ENCODE measurements around the gene EID2B.

EID2B gene

GRCh38 chr19:39532233-39533002 lies at the start of gene EID2B:
Gene EID2B, minus strand, starts transcription at chr19:39532852. Its CDS starts 50 bp downstream, at chr19:39532802.
- DNase-seq = peak; percentile 97

GRCh38 chr19:39582442-39582841 lies 49.8 kb upstream of the EID2B start:
- DNase-seq = no peak

GRCh38 chr19:39568604-39569003 lies 36.0 kb upstream of the EID2B start:
- DNase-seq = no peak

GRCh38 chr19:39566064-39566463 lies 33.4 kb upstream of the EID2B start:
- DNase-seq = no peak

- DNase-seq = no peak
These were observed 30.8 kb upstream of the EID2B start for GRCh38 chr19:39563408-39563807.

GRCh38 chr19:39558624-39559117 lies 26.0 kb upstream of the EID2B start:
- DNase-seq = no peak

- no peak for DNase-seq
These were observed 25.4 kb upstream of the EID2B start for GRCh38 chr19:39557811-39558623.

GRCh38 chr19:39555883-39556282 lies 23.2 kb upstream of the EID2B start:
- no peak for DNase-seq

GRCh38 chr19:39554701-39555311 lies 22.2 kb upstream of the EID2B start:
- DNase-seq = no peak

GRCh38 chr19:39553082-39553652 lies 20.5 kb upstream of the EID2B start:
- no peak for DNase-seq

GRCh38 chr19:39550197-39550596 lies 17.5 kb upstream of the EID2B start:
- no peak for DNase-seq

- no peak for DNase-seq
These were observed 13.9 kb upstream of the EID2B start for GRCh38 chr19:39546599-39546998.

- no peak for DNase-seq
These were observed 12.3 kb upstream of the EID2B start for GRCh38 chr19:39544911-39545310.

GRCh38 chr19:39544226-39544903 lies 11.7 kb upstream of the EID2B start:
- no peak for DNase-seq

- DNase-seq = no peak
These were observed 10.8 kb upstream of the EID2B start for GRCh38 chr19:39543477-39543857.

- no peak for DNase-seq
These were observed 9.6 kb upstream of the EID2B start for GRCh38 chr19:39542206-39542605.

- no peak for DNase-seq
These were observed 7.7 kb upstream of the EID2B start for GRCh38 chr19:39540333-39540673.

- DNase-seq = peak; percentile 93
These were observed 7.1 kb upstream of the EID2B start, which contains the start of gene EID2 for GRCh38 chr19:39539518-39540332. Gene EID2, minus strand, starts transcription at chr19:39540161. Its CDS starts 82 bp downstream, at chr19:39540079.

GRCh38 chr19:39539165-39539517 lies 6.5 kb upstream of the EID2B start:
- DNase-seq = no peak

- no peak for DNase-seq
These were observed 1.1 kb upstream of the EID2B start for GRCh38 chr19:39533791-39534190.

GRCh38 chr19:39533003-39533512 lies 406 bp upstream of the EID2B start:
- no peak for DNase-seq

- no peak for DNase-seq
These were observed 819 bp downstream of the EID2B start for GRCh38 chr19:39531834-39532232.

All from NCI-H2171 treated with DMSO at 0.1 percent for 48 hours (cell line).